H1 (cell line): ENCODE data around the gene TMEM51. TPM values are rescaled to one million over a fixed set of nuclear protein-coding genes. Genes with fewer than 3 reads are reported as not detected.

Experiments
- CTCF ChIA-PET: fragments of 300-600 bp; sonication (Branson Sonifier 250); formaldehyde crosslinking; loops from one replicate; lab custom pipeline; 2021; ENCODE audit not compliant: partially characterized antibody; lab: Charles Lee
- POLR2A ChIA-PET: fragments of 300-600 bp; sonication (Branson Sonifier 250); formaldehyde crosslinking; loops from one replicate; lab custom pipeline; 2021; ENCODE audit warnings: inconsistent platforms; ENCODE audit not compliant: partially characterized antibody; lab: Charles Lee
- DNase-seq, 2 experiments: peaks; one replicate each; pipeline versions ENCODE4 v3.0.0 to v3.0.0-alpha.2; 2010 to 2022; ENCODE audit warnings: low spot score in 2 of 2, low read depth in 1 of 2, mixed read lengths in 1 of 2
- FAIRE-seq: peaks from 2 replicates; lab custom pipeline; 2011; peaks lifted over from hg19 to GRCh38; lab: Jason Lieb, UNC
- H2AFZ ChIP-seq: 2 replicates; pipeline ENCODE4 v1.8.1; 2012; ENCODE audit warnings: low read length, inconsistent platforms
- H2AK5ac ChIP-seq: 2 replicates; pipeline ENCODE4 v1.6.1; 2013; ENCODE audit warnings: low read depth, low read length
- H2BK120ac ChIP-seq: replicated peaks from 2 replicates; pipeline ENCODE3; 2013; ENCODE audit warnings: low read depth, low read length, inconsistent platforms
- H2BK12ac ChIP-seq: 2 replicates; pipeline ENCODE4 v1.6.1; 2013; ENCODE audit warnings: low read depth, low read length
- H2BK15ac ChIP-seq: 2 replicates; pipeline ENCODE4 v1.6.1; 2013; ENCODE audit warnings: low read length
- H2BK20ac ChIP-seq: 2 replicates; pipeline ENCODE4 v1.6.1; 2013; ENCODE audit warnings: low read length
- H2BK5ac ChIP-seq: 2 replicates; pipeline ENCODE4 v1.6.1; 2013; ENCODE audit warnings: low read depth, low read length
- H3K14ac ChIP-seq: 2 replicates; pipeline ENCODE4 v1.6.1; 2013; ENCODE audit warnings: inconsistent platforms; ENCODE audit not compliant: insufficient read length
- H3K18ac ChIP-seq: 2 replicates; pipeline ENCODE4 v1.6.1; 2013; ENCODE audit warnings: low read length; ENCODE audit errors: extremely low read depth
- H3K23ac ChIP-seq: 2 replicates; pipeline ENCODE4 v1.6.1; 2013; ENCODE audit warnings: inconsistent platforms; ENCODE audit not compliant: insufficient read length
- H3K23me2 ChIP-seq: 2 replicates; pipeline ENCODE4 v1.6.1; 2013; ENCODE audit warnings: low read depth, low read length
- H3K27ac ChIP-seq: 2 replicates; pipeline ENCODE4 v1.6.1; 2011; ENCODE audit warnings: low read depth, low read length, inconsistent platforms
- H3K27me3 ChIP-seq, 4 experiments: replicated peaks in 1 of 4; 1 replicate in 1 of 4; 2 replicates in 3 of 4; pipeline versions ENCODE4 v1.6.1 to v1.8.1; 2011 to 2013; ENCODE audit warnings: low read length in 3 of 4, mild to moderate bottlenecking in 3 of 4, inconsistent platforms in 2 of 4, mixed read lengths in 2 of 4, moderate library complexity in 1 of 4; ENCODE audit not compliant: control insufficient read depth in 3 of 4, insufficient read depth in 3 of 4; ENCODE audit errors: extremely low read depth in 1 of 4
- H3K36me3 ChIP-seq, 4 experiments: 2 replicates each; pipeline versions ENCODE4 v1.6.1 to v1.8.1; 2011 to 2013; ENCODE audit warnings: mild to moderate bottlenecking in 4 of 4, low read length in 3 of 4, moderate library complexity in 2 of 4, control low read depth in 1 of 4, inconsistent platforms in 1 of 4; ENCODE audit not compliant: insufficient read depth in 4 of 4, control insufficient read depth in 2 of 4
- H3K4ac ChIP-seq: replicated peaks from 2 replicates; pipeline ENCODE3; 2013; ENCODE audit warnings: low read length, low read depth, mixed read lengths, inconsistent platforms; ENCODE audit not compliant: insufficient read length
- H3K4me1 ChIP-seq, 4 experiments: replicated peaks in 1 of 4; 1 replicate in 1 of 4; 2 replicates in 3 of 4; pipeline versions ENCODE4 v1.6.1 to v1.8.1; 2011 to 2013; ENCODE audit warnings: low read length in 3 of 4, inconsistent platforms in 2 of 4, mixed read lengths in 1 of 4; ENCODE audit not compliant: insufficient read depth in 4 of 4, control insufficient read depth in 3 of 4
- H3K4me2 ChIP-seq, 2 experiments: 2 replicates each; pipeline versions ENCODE4 v1.6.1 to v1.8.1; 2011 to 2013; ENCODE audit warnings: low read depth in 2 of 2, low read length in 2 of 2, control low read depth in 1 of 2, inconsistent platforms in 1 of 2, mild to moderate bottlenecking in 1 of 2; ENCODE audit not compliant: insufficient read depth in 1 of 2
- H3K4me3 ChIP-seq, 4 experiments: fragments of 200-600, 300-600 bp in 1 of 4; sonication (generic), shearing (Covaris generic), sonication (Bioruptor Twin) in 1 of 4; 2 replicates each; pipeline versions ENCODE4 v1.5.1 to v1.8.1; 2011 to 2016; ENCODE audit warnings: low read length in 4 of 4, low read depth in 3 of 4, control low read depth in 2 of 4, inconsistent platforms in 2 of 4, mild to moderate bottlenecking in 2 of 4, mixed read lengths in 1 of 4, moderate library complexity in 1 of 4; ENCODE audit not compliant: insufficient read depth in 2 of 4; ENCODE audit errors: extremely low read depth in 1 of 4
- H3K56ac ChIP-seq: replicated peaks from 2 replicates; pipeline ENCODE3; 2013; ENCODE audit warnings: low read depth, mild to moderate bottlenecking, mixed read lengths, low read length, inconsistent platforms; ENCODE audit not compliant: insufficient read length
- H3K79me1 ChIP-seq: 2 replicates; pipeline ENCODE4 v1.6.1; 2013; ENCODE audit warnings: low read depth, low read length, control low read depth
- H3K79me2 ChIP-seq, 2 experiments: 2 replicates each; pipeline versions ENCODE4 v1.6.1 to v1.8.1; 2012 to 2013; ENCODE audit warnings: low read length in 2 of 2, mild to moderate bottlenecking in 2 of 2, inconsistent platforms in 1 of 2; ENCODE audit not compliant: insufficient read depth in 2 of 2, control insufficient read depth in 1 of 2
- H3K9ac ChIP-seq, 4 experiments: replicated peaks in 1 of 4; 1 replicate in 1 of 4; 2 replicates in 3 of 4; pipeline versions ENCODE4 v1.6.1 to v1.8.1; 2011 to 2013; ENCODE audit warnings: low read depth in 3 of 4, low read length in 3 of 4, control low read depth in 2 of 4, mild to moderate bottlenecking in 2 of 4, moderate library complexity in 2 of 4, inconsistent platforms in 1 of 4; ENCODE audit errors: extremely low read depth in 1 of 4
- H3K9me3 ChIP-seq, 2 experiments: 2 replicates each; pipeline versions ENCODE4 v1.6.1 to v1.8.1; 2012 to 2013; ENCODE audit warnings: mild to moderate bottlenecking in 2 of 2, moderate library complexity in 2 of 2, control low read depth in 1 of 2, inconsistent platforms in 1 of 2, low read depth in 1 of 2, low read length in 1 of 2, mixed read lengths in 1 of 2; ENCODE audit not compliant: insufficient read depth in 2 of 2
- H4K20me1 ChIP-seq, 2 experiments: replicated peaks in 1 of 2; 2 replicates each; pipeline versions ENCODE3 to v1.8.1; 2011 to 2013; ENCODE audit warnings: inconsistent platforms in 2 of 2, low read length in 2 of 2, mild to moderate bottlenecking in 1 of 2; ENCODE audit not compliant: insufficient read depth in 2 of 2, control insufficient read depth in 1 of 2
- H4K5ac ChIP-seq: 2 replicates; pipeline ENCODE4 v1.6.1; 2013; ENCODE audit warnings: low read length, low read depth, mixed read lengths, inconsistent platforms; ENCODE audit not compliant: insufficient read length
- H4K8ac ChIP-seq: 2 replicates; pipeline ENCODE4 v1.8.0; 2013; ENCODE audit warnings: mild to moderate bottlenecking, moderate library complexity, low read length, inconsistent platforms; ENCODE audit not compliant: insufficient read depth; ENCODE audit errors: extremely low read depth
- H4K91ac ChIP-seq: replicated peaks from 2 replicates; pipeline ENCODE3; 2013; ENCODE audit warnings: low read length, mixed read lengths, inconsistent platforms; ENCODE audit not compliant: insufficient read length
- SIN3A ChIP-seq, 2 experiments: IDR thresholded peaks in 1 of 2; conservative IDR thresholded peaks in 1 of 2; 2 replicates each; pipeline ENCODE4 v1.6.1; 2011 to 2012; ENCODE audit warnings: low read length in 2 of 2, improper control_type of control experiment in 1 of 2, low read depth in 1 of 2, mild to moderate bottlenecking in 1 of 2
- SP1 ChIP-seq: IDR thresholded peaks from 2 replicates; pipeline ENCODE4 v1.6.1; 2011; ENCODE audit warnings: low read depth, low read length
- WGBS, 2 experiments: shearing (Covaris generic) in 1 of 2; methylation state at CpG; one replicate each; pipeline versions ENCODE4 v1.1.6 to v1.1.7; 2013 to 2015; ENCODE audit warnings: low lambda C conversion rate in 2 of 2, mixed read lengths in 2 of 2, inconsistent platforms in 1 of 2, low coverage in 1 of 2, missing lambda C conversion rate in 1 of 2; ENCODE audit not compliant: insufficient replicate concordance in 2 of 2, insufficient coverage in 1 of 2, insufficient read length in 1 of 2; ENCODE audit errors: extremely low coverage in 1 of 2, missing lambda C conversion rate in 1 of 2; 5-methylcytosine and 5-hydroxymethylcytosine counted together
- polyA plus RNA-seq, 7 experiments: library from polyadenylated mRNA; depleted of rRNA in 3 of 7; stranded (reverse) in 5 of 7; unstranded in 2 of 7; fragments of >200 nt in 5 of 7; fragments of 200-250 nt in 2 of 7; gene quantifications; 1 replicate in 5 of 7; 2 replicates in 1 of 7; 4 replicates in 1 of 7; pipeline versions ENCODE4 v1.2.1 to v1.2.3, GENCODE V29; 2011 to 2013; ENCODE audit warnings: missing spikeins in 2 of 7, mixed read lengths in 2 of 7
- total RNA-seq: library from RNA; stranded (reverse); fragmentation: NEBNext Ultra II Directional; extraction: Animal tissue kit (Norgen Biotek cat#: 25700); gene quantifications from 2 replicates; pipeline ENCODE4 v1.2.1, GENCODE V29; 2021

The TMEM51 gene
- total and polyA plus RNA-seq, 2 of the 8 experiments (the other 6 are each of a cell fraction or from before 2014, with no cell fraction given), result 9.9 to 10.7 TPM

GRCh38 chr1:15231714-15232201, 78.2 kb downstream of the TMEM51 start:
- POLR2A ChIA-PET, result no interaction called here
- FAIRE-seq (no peak), DNase-seq (no peak)
- Histone ChIP-seq H4K5ac (no peak overlapping the region), H3K23ac (no peak overlapping the region), H2BK15ac (no peak overlapping the region), H2BK120ac (no peak overlapping the region), H3K79me2 (no peaks in the 10 kb centered on the region), H3K9me3 (no peaks in the 10 kb centered on the region), H3K36me3 (no peaks in the 10 kb centered on the region), H3K9ac (no peak overlapping the region), H2AK5ac (no peak overlapping the region), H3K27me3 (no peaks in the 10 kb centered on the region), H3K56ac (no peak overlapping the region), H2BK20ac (no peak overlapping the region), H3K23me2 (no peaks in the 10 kb centered on the region), H2BK12ac (no peak overlapping the region), H3K4me2 (no peak overlapping the region), H3K4ac (no peak overlapping the region), H2AFZ (no peak overlapping the region), H3K14ac (no peak overlapping the region), H3K4me1 (peaks cover 0 to 4% (median 1%) of the 10 kb centered on the region in 4 experiments; a peak in 3 of 7 replicates), H3K4me3 (no peak overlapping the region), H4K91ac (no peak overlapping the region), H4K8ac (no peak overlapping the region), H3K27ac (no peak overlapping the region), H3K79me1 (no peaks in the 10 kb centered on the region), H3K18ac (no peak overlapping the region), H2BK5ac (no peak overlapping the region), H4K20me1 (no peaks in the 10 kb centered on the region)
- WGBS, 2 experiments, result 63% methylated on average over 5 of the region's 5 CpGs; no CpG with 5 or more reads in 1 of the 2 experiments
- CTCF ChIA-PET, result interaction anchor here (0.5 to 2.5 kb wide), 7 partner anchors 10 to 79 kb away, joined by 3 to 7 read pairs (median 3); partner anchors contain the start of gene FHAD1
- TF ChIP-seq SIN3A (conservative IDR thresholded peaks at IDR 0.05 in 1 of 2, IDR thresholded peaks at IDR 0.05 in 1 of 2; ENCODE audit: low read depth in 1 of 2, low read length in 2 of 2), result no peak
- no peak for TF ChIP-seq SP1
